COR-L47 (cell line): Measurements from ENCODE around the gene FAM210A.
"Not testable (repeated sequence)": the region's sequence is repeated elsewhere in the genome, so short reads cannot be mapped to it uniquely, and the experiment has no call there.

Experiments used
- DNase-seq: peaks from one replicate; lab custom pipeline; 2025; lab: John Stamatoyannopoulos, UW

The FAM210A gene

DNA sequence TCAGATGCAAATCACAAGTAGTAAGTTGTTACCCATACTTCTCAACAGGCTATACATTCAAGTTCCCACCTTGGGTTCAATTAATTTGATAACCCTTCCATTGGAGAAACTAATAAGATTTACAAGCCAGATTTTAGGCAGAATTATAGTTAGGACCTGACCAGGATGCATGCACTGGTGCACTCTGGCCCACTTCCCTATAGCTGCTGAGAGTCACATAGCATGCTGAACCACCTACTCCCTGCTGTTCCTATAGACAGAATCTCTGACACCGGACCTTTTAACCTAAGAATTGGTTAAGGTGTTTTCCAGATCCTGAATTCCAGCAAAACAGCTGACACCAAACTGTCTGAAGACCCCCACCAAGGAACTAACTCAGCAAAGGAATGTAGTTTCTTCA, 26.2 kb downstream of the FAM210A start:
- DNase-seq, result no peak

DNA sequence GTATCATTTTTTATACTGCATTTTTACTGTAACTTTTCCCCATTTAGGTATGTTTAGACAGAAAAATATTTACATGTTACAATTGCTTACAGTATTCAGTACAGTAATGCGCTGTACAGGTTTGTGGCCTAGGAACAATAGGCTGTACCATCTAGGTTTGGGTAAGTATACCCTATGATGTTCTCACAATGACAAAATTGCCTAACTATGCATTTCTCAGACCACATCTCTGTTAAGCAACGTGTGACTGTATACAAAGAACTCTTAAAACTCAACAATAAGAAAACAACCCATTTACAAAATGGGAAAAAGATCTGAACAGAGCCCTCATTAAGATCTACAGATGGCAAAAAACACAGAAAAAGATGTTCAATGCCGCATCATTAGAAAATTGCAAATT, 29.4 kb downstream of the FAM210A start:
- no peak for DNase-seq

DNA sequence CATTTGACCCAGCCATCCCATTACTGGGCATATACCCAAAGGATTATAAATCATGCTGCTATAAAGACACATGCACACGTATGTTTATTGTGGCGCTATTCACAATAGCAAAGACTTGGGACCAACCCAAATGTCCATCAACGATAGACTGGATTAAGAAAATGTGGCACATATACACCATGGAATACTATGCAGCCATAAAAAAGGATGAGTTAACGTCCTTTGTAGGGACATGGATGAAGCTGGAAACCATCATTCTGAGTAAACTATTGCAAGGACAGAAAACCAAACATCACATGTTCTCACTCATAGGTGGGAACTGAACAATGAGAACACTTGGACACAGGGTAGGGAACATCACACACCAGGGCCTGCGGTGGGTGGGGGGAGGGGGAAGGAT, 31.0 kb downstream of the FAM210A start:
- not testable (repeated sequence) for DNase-seq

DNA sequence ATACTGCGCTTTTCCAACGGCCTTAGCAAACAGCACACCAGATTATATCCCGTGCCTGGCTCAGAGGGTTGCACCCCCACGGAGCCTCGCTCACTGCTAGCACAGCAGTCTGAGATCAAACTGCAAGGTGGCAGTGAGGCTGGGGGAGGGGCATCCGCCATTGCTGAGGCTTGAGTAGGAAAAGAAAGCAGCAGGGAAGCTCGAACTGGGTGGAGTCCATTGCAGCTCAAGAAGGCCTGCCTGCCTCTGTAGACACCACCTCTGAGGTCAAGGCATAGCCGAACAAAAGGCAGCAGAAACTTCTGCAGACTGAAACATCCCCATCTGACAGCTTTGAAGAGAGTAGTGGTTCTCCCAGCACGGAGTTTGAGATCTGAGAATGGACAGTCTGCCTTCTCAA, 36.3 kb downstream of the FAM210A start:
- DNase-seq, result not testable (repeated sequence)

DNA sequence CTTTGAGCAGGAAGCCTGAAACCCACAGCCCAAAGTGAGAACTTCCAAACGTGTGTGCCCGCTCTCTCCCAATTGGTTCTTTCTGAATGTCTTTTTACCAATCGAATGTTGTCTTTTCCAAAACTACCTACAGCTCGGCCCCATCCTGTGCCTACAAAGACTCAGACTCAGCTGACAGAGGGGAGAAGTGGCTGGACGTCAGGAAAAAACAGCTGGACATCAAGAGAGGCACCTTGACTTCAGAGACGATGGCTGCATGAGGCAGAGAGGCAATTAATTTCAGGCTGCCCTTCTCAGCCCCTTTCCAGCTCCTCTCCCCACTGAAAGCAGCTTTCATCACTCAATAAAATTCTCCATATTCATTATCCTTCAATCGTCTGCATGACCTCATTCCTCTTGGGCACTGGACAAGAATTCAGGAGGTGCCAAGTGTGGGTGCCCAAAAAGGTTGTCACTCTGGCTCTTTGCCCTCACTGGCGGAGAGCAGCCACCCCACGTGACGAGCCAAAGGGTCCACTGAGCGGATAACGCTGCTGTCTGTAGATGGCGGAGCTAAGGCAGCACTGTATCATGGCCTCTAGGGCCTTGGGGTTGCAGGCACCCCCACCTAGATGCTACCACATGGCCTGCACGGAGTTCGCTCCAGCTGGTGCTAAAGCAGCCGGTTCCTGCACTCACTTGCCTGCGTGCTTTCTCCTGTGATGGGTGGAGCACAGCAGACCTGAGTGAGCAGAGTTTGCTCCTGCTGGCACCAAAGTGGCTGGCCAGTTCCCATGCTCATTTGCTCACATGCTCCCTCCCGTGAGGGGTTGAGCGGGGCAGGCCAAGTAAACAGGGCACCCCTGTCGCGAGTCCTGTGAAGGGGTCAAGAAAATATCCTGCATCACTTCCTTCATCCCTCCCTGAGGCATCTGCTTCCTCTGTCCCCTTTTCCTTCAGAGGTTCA, 37.9 kb downstream of the FAM210A start:
- DNase-seq, result no peak

DNA sequence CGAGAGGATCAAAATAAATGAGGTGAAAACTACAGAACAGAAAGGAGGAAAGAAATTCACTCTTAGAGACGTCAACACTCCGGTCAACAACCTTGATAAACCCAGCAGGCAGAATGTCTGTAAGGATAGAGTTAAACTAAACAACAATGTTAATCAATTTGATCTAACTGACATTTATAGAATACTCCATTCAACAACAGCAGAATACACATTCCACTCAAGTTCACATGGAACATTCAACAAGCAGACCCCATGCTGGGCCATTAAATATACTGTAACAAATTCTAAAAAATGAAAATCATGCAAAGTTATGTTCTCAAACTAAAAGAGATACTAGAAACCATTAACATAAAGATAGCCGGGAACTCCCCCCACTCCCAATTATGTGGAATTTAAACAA, 41.8 kb downstream of the FAM210A start:
- DNase-seq, result no peak

DNA sequence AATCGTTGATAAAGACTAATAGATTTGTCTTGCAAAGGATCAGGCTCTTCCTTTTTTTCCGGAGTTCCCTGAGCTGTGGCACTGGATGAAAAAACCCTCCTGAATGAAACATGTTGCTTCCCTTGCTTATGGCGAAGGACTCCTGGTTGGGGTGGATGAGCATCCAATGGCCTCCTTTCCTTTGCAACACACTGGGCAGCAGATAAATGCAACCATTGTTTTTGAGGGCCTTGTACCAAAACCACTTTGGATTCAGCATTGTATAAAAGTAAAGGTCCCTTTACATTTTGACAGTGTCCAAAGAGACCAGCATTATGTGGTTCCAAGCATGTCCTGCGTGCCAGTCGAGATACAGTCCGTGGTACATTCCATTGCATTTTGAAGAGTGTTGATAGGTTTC, 44.7 kb downstream of the FAM210A start:
- no peak for DNase-seq

DNA sequence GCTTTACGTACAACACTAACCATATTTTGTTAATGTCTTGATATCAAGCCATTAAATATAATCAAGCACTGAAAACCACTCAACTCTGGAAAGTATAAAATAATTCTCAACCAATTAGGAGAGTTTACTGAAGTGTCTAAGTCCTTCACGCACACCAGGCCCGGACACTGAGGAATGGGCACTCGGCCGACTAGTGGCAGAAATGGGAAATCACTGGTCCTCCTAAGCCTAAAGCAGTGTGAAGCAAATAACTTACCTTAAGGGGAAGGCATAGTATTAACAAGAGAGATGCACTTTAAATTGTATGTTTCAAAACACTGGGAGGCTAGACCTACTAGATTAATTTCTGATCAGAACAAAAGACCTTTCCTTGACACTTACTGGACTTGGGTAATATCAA, 45.7 kb downstream of the FAM210A start:
- DNase-seq, result no peak

DNA sequence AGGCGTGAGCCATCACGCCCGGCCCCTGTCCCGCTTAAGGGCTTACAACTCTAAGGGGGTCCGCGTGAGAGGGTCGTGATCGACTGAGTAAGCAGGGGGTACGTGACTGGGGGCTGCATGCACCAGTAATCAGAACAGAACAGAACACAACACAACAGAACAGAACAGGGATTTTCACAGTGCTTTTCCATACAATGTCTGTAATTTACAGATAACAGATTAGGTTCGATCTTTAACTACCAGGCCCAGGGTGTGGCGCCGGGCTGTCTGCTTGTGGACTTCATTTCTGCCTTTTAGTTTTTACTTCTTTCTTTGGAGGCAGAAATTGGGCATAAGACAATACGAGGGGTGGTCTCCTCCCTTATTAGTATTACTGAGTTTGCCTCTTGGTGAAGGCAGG, 49.0 kb downstream of the FAM210A start:
- DNase-seq, result not testable (repeated sequence)

DNA sequence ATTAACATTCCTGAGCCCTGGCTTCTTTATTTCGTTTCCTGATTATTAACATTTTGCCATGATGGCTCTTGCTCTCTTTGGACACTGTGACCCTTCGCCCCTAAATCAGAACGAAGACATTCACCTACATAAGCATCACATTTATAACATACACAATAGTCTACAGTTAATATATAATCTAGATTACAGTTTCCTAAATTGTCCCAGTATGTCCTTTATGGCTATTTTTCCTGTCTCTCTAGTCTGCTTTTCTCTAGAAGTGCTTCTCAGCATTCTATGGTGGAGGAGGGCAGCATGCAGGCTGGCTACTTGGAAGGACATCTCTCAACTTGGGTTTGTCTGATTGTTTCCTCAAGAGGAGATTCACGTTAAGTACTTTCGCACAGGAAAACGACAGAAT, 49.9 kb downstream of the FAM210A start:
- no peak for DNase-seq

DNA sequence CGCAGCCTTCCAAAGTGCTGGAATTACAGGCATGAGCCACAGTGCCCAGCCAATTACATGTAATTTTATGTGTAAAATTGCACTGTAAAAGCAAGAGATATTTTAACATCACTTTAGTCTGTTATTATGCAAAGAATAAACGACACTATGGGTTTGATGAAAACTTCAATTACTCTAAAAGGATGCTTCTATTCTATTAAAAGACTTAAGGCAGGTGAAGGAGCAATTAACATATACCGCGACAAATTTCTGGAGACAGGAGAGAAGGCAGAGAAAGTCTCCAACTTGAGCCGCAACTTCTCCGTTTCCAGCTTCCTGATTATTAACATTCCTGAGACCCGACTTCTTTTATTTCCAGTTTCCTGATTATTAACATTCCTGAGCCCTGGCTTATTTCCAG, 53.7 kb downstream of the FAM210A start:
- DNase-seq, result no peak

DNA sequence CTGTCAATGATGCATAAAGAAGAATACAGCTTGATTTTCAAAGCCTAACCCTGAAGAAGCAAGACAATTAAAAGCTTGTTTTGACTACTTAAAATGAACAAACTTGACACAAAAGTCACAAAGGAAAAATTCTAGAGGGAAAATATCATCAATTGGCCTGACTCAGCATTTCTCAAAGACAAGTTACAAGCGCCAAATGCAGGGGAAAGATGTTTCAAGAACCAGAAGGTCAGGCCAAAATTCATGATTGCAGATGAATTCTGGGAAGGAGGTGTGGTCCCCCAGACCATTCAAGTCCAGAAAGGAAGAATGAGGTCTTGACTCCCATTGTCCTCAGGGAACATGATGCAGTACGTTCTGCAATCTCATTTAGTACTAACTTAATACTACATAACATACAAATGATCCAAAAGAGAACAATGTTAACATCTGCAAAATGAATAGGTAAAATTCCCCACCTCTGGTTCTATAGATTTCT, 64.5 kb downstream of the FAM210A start:
- DNase-seq, result no peak

DNA sequence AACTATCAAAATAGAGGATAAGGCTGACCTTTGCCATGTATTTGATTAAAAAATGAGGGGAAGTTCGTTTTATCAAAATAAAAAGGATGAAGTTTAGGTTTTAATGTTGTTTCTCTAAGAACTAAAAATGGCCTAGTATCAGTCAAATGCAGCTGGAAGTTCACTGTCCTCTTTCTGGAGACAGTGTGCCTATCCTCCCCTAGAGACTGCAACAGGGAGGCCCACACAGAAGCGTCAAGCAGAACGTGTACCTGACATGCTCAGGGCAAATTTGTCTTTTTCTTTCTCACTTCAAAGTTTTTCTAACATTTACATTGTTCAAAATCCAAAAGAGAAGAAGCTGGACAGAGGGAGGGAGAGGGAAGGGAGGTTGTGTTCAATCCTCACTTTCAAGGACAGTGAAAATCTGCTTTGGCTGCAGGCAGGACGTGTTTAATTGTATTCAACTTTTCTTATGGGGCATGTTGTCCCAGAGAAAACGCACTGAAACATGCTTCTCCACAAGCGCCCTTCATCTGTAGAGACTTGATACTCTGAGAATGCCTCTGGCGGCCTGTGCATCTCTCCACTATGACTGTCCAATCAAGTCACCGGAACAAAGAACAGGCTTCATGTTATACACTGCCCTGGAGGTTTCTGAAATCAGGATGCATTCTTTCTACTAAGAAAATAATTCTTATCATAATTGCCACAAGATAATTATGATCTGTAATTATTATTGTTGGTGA, 65.1 kb downstream of the FAM210A start:
- DNase-seq, result no peak

DNA sequence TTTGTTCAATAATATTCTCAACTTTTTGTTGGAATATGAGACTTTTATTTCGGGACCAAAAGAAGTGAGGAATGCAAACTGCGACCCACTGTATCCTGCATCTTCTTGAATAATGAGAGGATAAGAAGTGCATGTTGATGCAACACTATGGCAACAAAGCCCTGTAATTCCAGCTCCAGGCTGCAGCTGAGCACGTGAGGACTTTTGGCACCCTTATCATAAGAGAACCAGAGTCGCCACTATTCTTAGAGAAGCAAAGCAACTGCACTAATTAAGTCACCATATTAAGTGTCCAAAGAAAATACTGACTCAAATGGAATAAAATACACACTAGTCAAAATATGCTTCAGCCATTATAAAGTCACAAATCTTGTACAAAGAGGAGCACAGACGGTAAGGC, 65.8 kb downstream of the FAM210A start:
- no peak for DNase-seq

DNA sequence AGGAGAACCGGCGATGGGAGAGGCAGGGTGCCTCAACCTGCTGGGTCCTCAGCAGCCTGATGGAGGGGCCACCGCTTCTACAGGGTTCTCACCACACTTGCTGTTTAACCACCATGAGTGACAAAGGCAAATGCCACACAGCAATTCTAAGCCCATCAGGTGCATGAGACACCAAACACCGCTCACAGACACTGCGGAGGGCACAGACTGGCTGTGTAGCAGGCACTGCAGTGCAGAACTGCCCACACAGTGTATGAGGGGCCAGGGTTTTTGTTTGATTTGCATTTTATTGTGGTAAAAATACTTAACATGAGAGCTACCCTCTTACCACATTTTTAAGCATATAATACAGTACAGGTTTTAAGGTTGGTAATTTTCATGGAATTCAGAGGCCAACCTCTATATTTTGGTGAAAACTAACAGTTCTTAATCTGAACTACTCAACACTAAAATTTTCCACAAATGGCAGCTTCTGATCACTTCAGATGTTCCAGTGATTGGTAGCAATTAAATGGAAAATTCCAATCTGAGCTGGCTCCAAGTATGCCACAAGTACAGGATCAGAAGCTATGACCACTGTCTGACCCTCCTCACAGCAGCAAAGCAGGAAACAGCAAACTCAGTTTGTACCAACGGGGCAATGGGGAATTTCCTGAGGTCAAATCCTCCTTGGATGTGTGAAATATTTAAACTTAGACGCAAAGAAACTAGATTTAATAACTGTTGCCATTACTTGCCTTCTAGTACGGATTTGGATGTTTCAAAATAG, 67.7 kb downstream of the FAM210A start:
- no peak for DNase-seq

DNA sequence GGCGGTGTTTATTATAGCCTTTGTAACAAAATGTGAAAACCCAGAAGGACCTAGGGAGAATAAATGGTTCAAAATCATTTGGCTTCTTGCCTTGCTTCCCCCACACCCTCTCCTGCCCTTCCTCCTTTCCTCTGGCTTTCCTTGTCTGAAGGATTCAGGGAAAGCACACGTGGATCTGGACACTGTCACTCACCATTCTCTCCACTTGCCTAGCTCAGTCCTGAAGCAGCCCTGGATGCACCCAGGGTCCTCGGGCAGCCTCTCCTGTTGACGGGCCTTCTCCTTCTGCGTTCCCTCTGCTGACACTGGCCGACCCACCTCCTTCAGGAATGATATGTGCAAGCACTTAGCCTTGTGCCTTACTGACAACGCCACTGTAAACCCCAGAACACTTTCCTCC, 68.4 kb downstream of the FAM210A start:
- DNase-seq, result no peak

DNA sequence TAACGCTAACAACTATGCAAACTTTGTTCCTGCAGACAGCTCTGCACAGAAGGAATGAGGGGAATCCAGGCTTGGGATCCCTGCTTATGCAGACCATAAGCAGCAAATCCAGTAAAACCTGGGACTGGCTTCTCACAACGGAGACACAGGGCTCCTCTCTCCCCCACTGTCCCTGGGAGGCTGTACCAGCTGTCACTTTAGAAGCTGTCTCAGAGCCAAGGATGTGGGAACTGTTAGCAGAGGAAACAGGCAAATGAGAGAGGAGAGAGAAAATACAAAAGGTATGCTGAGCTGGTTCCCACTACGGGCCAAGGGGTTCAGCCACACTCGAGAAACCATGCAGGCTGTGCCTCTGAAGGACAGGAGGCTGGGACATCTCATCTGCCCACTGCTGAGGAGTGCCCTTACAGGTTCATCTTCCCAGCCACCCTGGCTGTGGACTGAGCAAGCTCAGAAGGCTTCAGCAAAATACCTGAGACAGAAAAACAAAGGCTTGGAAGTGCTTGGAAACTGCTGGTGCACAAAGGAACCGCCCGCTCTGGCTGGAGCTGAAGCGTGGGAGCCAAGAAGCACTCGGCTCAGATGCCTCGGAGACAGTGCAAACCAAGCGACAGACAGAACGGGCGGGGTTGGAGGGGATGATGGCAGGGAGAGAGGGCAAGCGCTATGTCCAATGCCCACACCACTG, 72.5 kb downstream of the FAM210A start:
- no peak for DNase-seq

DNA sequence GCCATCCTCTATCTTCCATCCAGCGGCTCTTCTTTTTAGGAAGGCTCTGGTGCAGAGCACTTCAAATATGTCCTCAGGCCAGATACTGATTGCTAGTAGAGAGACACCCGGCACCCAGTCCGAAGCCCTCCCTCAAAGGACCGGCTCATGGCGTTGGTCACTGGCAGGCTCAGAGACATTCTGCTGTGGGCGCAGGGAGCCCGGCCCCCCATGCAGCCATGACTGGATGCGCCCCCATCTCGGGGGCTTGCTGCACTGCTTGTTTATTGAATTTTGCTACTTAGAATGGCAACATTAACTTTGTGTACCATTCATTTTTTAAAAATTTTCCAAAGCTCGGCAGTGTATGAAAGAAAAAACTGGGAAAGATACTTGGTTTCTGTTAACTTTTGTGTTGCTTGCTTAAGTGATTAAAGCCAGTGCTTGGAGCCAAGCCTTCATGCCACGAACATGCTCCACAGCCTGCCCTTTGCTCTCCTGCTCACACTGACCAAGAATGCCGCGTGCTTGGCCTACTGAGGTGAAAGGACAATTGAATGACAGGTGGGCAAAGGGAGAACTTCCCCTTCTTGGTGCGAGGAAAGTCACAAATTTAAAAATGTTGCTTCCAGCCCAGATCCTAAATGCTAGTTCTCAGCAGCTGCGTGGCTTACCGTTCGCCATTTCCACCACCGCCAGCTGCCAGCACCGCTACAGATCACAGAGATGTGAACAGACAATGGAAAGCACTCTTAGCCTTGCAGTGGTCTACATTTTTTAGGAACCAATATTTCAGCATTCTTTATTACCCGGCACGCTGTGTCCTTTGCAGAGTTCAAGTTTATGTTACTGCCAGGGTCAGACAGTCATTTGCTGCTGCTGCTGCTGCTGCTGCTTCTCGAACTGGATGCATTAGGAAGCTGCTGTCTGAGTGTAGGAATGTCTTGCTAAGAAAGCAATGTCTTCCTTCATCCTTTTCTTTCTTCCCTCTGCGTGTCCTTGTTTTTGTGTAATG, 76.7 kb downstream of the FAM210A start:
- no peak for DNase-seq

DNA sequence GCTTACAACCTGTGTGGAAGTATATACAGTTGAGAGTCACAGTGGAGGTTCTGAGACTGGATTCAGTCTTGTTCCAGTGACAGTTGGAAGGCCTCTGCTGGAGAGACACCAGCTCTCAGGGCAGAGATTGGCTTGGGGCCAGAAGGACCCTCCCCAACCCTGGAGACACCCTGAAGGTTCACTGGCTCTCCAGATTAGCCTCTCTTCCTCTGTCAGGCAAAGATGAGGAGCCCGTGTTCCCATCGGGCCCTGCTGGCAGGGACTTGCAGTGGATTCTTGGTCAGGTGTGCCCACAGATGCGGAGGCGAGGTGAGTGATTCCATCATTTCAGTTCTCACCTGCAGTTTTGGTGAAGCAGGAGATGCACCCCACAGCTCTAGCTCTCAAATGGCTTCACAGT, 78.6 kb downstream of the FAM210A start:
- DNase-seq, result no peak

DNA sequence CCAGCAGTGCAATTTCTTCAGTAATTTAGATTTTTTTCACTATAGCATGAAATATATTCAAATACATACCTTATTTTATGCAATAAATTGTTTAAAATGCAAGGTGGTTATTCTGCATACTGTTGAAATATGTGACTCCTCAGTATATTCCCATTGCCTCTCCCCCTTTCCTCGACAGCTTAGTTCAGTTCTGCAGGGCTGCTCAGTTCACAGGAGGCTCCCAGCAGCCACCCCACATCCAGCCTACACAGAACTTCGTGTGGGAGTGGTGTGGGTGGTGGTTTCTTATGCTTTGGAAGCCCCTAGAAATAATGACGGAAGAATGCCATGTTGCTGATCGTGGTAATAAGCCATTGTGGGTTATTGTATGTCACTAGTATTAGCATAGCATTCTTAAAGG, 79.7 kb downstream of the FAM210A start:
- no peak for DNase-seq

DNA sequence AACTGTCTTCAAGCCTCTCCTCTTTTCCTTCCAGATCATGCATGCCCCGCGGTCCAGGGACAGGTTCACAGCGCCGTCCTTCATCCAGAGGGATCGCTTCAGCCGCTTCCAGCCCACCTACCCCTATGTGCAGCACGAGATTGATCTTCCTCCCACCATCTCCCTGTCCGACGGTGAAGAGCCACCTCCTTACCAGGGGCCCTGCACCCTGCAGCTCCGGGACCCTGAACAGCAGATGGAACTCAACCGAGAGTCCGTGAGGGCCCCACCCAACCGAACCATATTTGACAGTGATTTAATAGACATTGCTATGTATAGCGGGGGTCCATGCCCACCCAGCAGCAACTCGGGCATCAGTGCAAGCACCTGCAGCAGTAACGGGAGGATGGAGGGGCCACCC, 81.3 kb downstream of the FAM210A start:
- no peak for DNase-seq
